Right kidney (tissue), 1 donor: ENCODE results near the gene ARL6IP1.
"Not testable (repeated sequence)": the region's sequence is repeated elsewhere in the genome, so short reads cannot be mapped to it uniquely, and the experiment has no call there.

Source experiments
- DNase-seq: peaks from one replicate; pipeline ENCODE4 v3.0.0-alpha.2; 2016

Gene ARL6IP1

DNA sequence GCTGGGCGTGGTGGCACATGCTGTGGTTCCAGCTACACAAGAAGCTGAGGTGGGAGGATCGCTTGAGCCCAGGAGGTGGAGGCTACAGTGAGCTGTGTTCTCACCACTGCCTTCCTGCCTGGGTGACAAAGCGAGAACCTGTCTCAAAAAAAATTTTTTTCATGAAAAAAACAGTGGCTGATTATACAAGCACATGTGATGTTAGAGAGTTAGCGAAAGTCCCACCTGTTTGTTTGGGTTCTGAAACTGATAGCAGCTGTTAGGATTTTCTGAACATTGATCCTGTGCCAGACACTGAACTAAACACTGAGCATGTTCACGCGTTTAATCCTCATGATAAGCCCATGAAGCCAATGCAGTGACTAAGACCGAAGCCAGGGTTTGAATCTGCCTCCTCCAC lies 34.1 kb downstream of the ARL6IP1 start:
- DNase-seq = not testable (repeated sequence)

DNA sequence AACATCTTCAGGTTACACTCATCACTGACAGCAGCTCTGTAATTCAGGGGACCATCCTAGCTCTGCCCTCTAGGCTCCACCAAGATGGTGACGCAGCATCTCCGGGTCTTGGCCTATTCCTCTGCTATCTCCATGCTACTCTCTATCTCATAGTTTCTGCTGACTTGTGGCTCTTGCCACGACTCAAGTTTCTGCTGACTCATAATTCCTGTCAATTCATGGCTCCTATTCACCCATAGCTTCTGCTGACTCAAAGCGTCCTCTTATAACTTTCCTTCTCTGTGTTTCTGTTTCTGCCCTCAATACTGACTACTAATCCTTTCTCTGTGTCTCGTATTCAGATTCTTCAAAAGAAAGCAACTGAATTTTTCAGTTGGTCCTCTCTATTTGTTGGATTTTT lies 38.6 kb downstream of the ARL6IP1 start:
- DNase-seq = not testable (repeated sequence)

DNA sequence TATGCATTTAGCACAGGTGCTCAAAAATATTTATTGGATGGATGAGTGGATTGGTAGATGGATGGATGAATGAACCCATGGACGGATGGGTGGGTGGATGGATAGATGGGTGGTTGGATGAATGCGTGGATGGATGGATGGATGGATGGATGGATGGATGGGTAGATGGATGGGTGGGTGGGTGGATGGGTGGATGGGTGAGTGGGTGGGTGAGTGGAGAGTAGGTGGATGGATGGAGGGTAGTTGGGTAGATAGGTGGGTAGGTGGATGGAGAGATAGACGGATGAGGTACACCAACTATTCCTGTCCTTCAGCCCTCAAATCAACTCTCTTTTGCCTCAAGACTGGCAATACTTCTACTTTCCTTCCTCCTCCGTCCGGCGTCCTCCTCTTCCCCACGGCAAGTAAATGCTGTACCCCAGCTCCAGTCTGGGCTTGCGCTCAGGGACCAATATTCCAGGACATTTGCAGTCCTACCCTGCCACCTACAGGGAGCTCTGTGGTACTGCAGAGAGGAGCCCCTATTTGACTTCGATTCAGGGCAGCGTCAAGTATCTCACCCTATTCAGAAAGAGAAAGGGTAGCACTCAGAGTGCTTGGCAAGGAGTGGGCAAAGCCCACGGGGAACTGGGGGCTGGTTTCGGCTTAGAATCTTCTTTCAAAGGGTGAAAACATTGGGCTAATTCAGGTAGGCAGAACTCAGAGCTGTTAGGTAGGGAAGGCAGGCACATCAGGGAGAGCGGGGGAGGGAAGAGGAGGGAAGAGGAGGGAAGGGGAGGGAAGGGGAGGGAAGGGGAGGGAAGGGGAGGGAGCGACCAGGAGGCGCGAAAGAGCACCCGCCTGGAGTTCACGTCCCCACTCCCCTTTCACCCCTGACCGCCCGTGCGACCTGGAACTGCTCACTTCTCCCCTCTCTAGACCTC lies 41.5 kb downstream of the ARL6IP1 start:
- not testable (repeated sequence) for DNase-seq

DNA sequence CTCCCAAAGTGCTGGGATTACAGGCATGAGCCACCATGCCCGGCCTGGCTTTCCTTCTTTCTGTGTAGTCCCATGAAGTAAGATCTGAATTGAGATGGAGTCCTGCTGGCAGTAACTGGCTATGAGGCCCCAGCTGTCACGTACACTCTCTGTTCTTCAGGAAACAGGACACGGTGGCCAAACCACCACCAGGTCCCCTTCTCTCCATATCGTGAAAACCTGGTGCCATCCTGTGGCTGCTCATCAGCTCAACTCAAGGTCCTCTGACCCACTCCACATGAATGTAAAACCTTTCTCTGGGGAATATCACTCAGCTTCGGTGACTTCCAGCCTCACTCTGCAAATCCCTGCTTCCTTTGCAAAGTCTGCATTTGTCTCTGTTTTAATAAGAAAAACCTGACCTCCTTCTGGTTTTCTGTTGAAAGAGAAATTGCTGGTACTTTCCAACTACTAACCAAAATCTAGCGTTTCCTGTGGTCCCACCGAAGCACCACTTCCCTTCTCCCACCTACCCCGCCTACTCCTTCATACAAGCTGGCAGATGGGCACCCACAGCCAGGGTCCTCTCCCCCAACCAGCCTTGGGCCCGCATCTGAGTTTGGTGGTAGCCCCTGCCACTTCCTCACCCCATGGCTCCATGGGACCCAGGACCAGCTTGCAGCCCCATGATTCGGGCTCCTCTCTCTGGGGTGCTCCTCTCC lies 43.2 kb downstream of the ARL6IP1 start:
- DNase-seq = not testable (repeated sequence)

DNA sequence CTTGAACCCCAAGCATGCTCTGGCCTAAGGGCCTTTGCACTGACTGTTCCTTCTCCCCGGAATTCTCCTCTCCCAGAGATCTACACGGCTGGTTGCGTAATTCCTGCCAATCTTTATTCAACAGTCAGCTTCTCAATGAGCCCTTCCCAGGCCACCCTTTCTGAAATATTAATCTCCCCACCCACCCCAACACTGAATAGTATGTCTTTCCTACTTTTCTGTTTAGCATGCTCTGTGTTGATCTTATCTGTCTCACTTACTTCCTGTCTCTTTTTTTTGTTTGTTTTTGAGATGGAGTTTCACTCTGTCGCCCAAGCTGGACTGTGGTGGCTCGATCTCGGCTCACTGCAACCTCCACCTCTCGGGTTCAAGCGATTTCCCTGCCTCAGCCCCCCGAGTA lies 44.7 kb downstream of the ARL6IP1 start:
- not testable (repeated sequence) for DNase-seq

DNA sequence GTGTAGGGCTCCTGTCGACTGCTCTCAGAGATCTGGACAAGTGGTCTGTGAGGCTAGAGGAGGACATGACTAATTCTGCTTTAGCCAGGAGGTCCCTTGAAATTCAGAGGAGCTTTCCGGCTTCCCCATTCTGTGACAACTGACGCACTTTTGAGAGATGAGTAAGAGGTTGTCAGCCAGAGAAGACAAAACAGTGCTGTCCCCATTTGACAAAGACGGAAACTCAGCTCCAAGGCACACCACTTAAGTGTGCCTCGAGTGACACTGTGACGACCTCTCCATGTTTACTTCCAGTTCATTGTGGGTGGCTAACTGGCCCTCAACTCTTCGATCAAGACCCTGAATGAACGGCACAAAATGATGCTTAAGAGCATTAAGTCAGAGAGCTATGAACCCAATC lies 58.5 kb downstream of the ARL6IP1 start:
- not testable (repeated sequence) for DNase-seq
